Uterus (tissue), 4 donors: ENCODE data around the gene EMX2. TPM values are rescaled to one million over a fixed set of nuclear protein-coding genes. Genes with fewer than 3 reads are reported as not detected.

Experiments
- DNase-seq, 2 donors: peaks; one replicate each; pipeline ENCODE4 v3.0.0-alpha.2; 2019 to 2020
- H3K27ac ChIP-seq, 2 donors: fragments of 200-600 bp; sonication (generic); 1 replicate in 1 of 2; 2 replicates in 1 of 2; pipeline ENCODE4 v1.5.1; 2016 to 2018
- H3K27me3 ChIP-seq, 2 donors: fragments of 200-600 bp; sonication (generic); one replicate each; pipeline ENCODE4 v1.5.1; 2018 to 2019; ENCODE audit warnings: control low read depth in 1 of 2
- H3K36me3 ChIP-seq, 2 donors: fragments of 200-600 bp; sonication (generic); one replicate each; pipeline ENCODE4 v1.5.1; 2019; ENCODE audit warnings: control low read depth in 1 of 2
- H3K4me1 ChIP-seq, 2 donors: fragments of 200-600 bp; sonication (generic); one replicate each; pipeline ENCODE4 v1.5.1; 2018 to 2019; ENCODE audit warnings: control low read depth in 1 of 2
- H3K4me3 ChIP-seq, 2 donors: fragments of 200-600 bp; sonication (generic); 1 replicate in 1 of 2; 2 replicates in 1 of 2; pipeline ENCODE4 v1.5.1; 2018 to 2019; ENCODE audit warnings: mild to moderate bottlenecking in 1 of 2
- H3K9me3 ChIP-seq, 2 donors: fragments of 200-600 bp; sonication (generic); one replicate each; pipeline ENCODE4 v1.5.1; 2019; ENCODE audit warnings: control low read depth in 1 of 2
- POLR2A ChIP-seq, 2 donors: fragments of 450-650 bp; IDR thresholded peaks; one replicate each; pipeline ENCODE4 v1.6.1; 2016; ENCODE audit warnings: antibody characterized with exemption in 2 of 2, mild to moderate bottlenecking in 1 of 2, moderate library complexity in 1 of 2
- intact Hi-C: fragments of 100-400 bp; cut with DNase I; formaldehyde crosslinking; loops from one replicate; pipeline ENCODE4 v1.15.1; 2023; ENCODE audit warnings: low total_unique reads
- total RNA-seq, 4 donors: library from RNA; depleted of rRNA in 3 of 4; stranded (reverse); fragments of >200 nt in 3 of 4; gene quantifications; one replicate each; pipeline versions ENCODE4 v1.1.0 to v1.2.4, GENCODE V29; 2014 to 2023
- TF ChIP-seq, protein P1 (sequence below), 4 experiments: fragments of 200-600 bp in 2 of 4; fragments of 450-650 bp in 2 of 4; sonication (generic) in 2 of 4; IDR thresholded peaks; one replicate each; pipeline ENCODE4 v1.5.1; 2016 to 2019; ENCODE audit warnings: antibody characterized with exemption in 4 of 4, mild to moderate bottlenecking in 2 of 4, moderate library complexity in 1 of 4
- donor health status: DM: yes; HTN: yes; CAD: no.

EMX2 gene
- total RNA-seq, 4 donors from 2014 or later = 6.7 to 154 (median 17.1) TPM

DNA sequence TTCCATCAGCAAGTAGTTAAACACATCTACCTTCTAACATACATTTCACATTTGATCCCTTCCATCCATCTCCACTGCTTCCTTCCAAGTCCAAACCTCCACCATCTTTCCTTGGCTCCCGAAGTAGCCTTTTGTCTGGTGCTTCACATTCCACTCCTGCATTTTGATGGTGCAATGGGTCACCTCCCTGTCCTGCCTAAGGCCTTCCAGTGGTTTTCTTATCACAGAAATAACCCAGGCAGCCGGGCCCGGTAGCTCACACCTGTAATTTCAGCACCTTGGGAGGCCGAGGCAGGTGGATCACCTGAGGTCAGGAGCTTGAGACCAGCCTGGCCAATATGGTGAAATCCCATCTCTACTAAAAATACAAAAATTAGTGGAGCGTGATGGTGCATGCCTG, 44.5 kb downstream of the EMX2 start:
- Histone ChIP-seq H3K36me3 (no peaks in the 10 kb centered on the region), H3K27ac (no peak overlapping the region), H3K4me1 (no peaks in the 10 kb centered on the region), H3K4me3 (no peak overlapping the region), H3K9me3 (no peaks in the 10 kb centered on the region), H3K27me3 (no peaks in the 10 kb centered on the region)
- no peak for DNase-seq
- intact Hi-C loops = no loop called here
- no peak for TF ChIP-seq POLR2A (IDR thresholded peaks at IDR 0.05)
- TF ChIP-seq, protein P1, sequence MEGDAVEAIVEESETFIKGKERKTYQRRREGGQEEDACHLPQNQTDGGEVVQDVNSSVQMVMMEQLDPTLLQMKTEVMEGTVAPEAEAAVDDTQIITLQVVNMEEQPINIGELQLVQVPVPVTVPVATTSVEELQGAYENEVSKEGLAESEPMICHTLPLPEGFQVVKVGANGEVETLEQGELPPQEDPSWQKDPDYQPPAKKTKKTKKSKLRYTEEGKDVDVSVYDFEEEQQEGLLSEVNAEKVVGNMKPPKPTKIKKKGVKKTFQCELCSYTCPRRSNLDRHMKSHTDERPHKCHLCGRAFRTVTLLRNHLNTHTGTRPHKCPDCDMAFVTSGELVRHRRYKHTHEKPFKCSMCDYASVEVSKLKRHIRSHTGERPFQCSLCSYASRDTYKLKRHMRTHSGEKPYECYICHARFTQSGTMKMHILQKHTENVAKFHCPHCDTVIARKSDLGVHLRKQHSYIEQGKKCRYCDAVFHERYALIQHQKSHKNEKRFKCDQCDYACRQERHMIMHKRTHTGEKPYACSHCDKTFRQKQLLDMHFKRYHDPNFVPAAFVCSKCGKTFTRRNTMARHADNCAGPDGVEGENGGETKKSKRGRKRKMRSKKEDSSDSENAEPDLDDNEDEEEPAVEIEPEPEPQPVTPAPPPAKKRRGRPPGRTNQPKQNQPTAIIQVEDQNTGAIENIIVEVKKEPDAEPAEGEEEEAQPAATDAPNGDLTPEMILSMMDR (IDR thresholded peaks at IDR 0.05) = no peak

DNA sequence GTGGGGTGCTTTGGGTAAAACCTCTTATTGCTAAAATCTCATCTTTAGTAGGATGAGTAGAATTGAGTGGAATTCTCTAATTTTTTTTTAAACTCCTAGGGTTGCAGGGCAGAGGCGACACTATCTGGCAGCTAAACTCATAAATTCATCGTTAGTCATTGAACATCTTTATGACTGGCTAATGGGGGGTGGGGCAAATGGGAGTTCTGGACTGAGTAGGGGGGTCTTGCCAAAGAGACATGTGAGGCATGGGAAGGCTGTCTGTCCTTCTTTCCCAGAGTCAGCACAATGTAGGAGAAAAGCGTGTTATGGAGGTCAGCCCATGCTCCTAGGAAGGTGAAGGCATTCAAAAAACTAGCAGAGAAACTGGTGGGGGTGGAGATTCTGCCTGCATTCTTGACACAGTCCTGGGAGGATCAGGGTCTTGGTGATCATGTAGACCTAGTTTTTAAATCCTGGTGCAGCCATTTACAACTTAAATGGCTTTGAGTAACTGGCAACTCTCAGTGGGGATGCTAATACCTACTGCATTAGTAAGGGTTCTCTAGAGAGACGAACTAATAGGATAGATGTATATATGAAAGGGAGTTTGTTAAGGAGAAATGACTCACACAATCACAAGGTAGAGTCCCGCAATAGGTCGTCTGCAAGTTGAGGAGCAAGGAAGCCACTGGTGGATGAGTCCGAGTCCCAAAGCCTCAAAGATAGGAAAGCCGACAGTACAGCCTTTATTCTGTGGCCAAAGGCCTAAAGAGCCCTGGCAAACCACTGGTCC, 47.7 kb downstream of the EMX2 start:
- Histone ChIP-seq H3K27ac (no peak overlapping the region), H3K4me3 (no peak overlapping the region), H3K4me1 (no peaks in the 10 kb centered on the region), H3K9me3 (no peaks in the 10 kb centered on the region), H3K27me3 (no peaks in the 10 kb centered on the region), H3K36me3 (no peaks in the 10 kb centered on the region)
- no peak for DNase-seq
- intact Hi-C loops = no loop called here
- no peak for TF ChIP-seq POLR2A (IDR thresholded peaks at IDR 0.05)
- TF ChIP-seq, protein P1 (IDR thresholded peaks at IDR 0.05) = no peak

DNA sequence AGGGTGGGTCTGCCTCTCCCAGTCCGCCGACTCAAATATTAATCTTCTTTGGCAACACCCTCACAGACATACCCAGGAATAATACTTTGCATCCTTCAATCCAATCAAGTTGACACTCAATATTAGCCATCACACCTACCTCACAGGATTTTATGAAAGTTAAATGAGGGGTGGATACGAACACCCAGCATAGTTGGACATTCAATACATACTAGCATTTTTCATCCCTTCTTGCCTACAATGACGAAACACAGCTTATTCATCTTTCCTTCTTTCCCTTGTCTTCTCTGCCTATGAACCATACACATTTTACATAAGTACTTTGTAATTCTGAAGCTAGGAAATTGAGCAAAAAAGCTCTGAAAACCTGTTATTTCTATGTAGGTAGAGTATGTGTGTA, 48.5 kb downstream of the EMX2 start:
- intact Hi-C loops = no loop called here
- no peak for DNase-seq
- Histone ChIP-seq H3K27ac (no peak overlapping the region), H3K36me3 (no peaks in the 10 kb centered on the region), H3K9me3 (no peaks in the 10 kb centered on the region), H3K27me3 (no peaks in the 10 kb centered on the region), H3K4me1 (no peaks in the 10 kb centered on the region), H3K4me3 (no peak overlapping the region)
- TF ChIP-seq POLR2A (IDR thresholded peaks at IDR 0.05) = no peak
- TF ChIP-seq, protein P1 (IDR thresholded peaks at IDR 0.05) = no peak

DNA sequence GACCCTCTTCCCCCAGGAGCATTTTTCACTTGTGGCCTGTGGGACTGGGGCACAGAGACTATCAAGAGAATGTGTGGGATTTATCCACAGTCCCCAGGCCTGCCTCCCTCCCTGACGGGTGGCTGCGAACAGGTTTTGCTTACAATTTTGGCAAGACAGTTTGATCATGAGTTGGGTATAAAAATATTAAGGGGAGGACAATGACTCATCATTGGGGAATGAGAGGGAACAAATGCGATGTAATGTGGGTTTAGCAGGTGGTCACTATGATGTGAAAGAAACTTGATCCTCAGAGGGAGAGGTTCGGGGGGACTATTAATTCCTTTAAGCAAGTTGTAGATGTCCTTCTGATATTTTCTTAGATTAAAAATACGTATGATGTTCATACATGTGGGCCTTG, 52.2 kb downstream of the EMX2 start:
- Histone ChIP-seq H3K4me3 (no peak overlapping the region), H3K27ac (no peak overlapping the region), H3K4me1 (no peaks in the 10 kb centered on the region), H3K27me3 (no peaks in the 10 kb centered on the region), H3K9me3 (no peaks in the 10 kb centered on the region), H3K36me3 (no peaks in the 10 kb centered on the region)
- DNase-seq = no peak
- no peak for TF ChIP-seq POLR2A (IDR thresholded peaks at IDR 0.05)
- TF ChIP-seq, protein P1 (IDR thresholded peaks at IDR 0.05) = no peak
- intact Hi-C loops = no loop called here

DNA sequence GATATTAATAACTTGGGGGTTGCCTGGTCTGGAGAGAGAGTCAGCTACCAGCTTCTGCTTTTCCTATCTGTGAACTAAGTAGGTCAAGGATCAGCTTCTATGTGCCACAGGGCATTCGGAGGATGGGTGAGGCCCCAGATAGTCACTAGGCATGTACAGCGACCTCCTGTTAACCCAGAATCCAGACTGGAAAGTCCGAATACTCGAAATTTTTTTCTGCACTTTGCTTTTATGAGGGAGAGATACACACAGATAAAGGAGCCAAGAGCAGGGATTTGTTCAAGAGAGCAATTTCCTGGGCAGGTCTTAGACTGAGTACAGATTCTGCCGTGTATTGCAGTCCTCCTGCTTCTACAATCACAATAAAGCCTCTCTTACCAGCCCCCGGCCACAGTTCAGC, 54.2 kb downstream of the EMX2 start:
- Histone ChIP-seq H3K9me3 (no peaks in the 10 kb centered on the region), H3K4me1 (no peaks in the 10 kb centered on the region), H3K36me3 (no peaks in the 10 kb centered on the region), H3K4me3 (no peak overlapping the region), H3K27me3 (no peaks in the 10 kb centered on the region), H3K27ac (no peak overlapping the region)
- DNase-seq = no peak
- intact Hi-C loops = no loop called here
- no peak for TF ChIP-seq POLR2A (IDR thresholded peaks at IDR 0.05)
- TF ChIP-seq, protein P1 (IDR thresholded peaks at IDR 0.05) = no peak
